GM12878 (cell line): ENCODE data around the gene ADPGK. TPM values are rescaled to one million over a fixed set of nuclear protein-coding genes. Genes with fewer than 3 reads are reported as not detected.
A peak's percentile ranks its signal among the peaks of the same experiment; 100 is the strongest.

Source experiments
- BCL11A ChIP-seq: IDR thresholded peaks from 2 replicates; pipeline ENCODE4 v1.6.1; 2011; ENCODE audit warnings: low read depth, low read length
- EED ChIP-seq: sonication (generic); IDR thresholded peaks from 2 replicates; pipeline ENCODE4 v1.6.1; 2016; ENCODE audit warnings: antibody characterized with exemption, low read depth
- GATAD2B ChIP-seq: fragments of 450-650 bp; conservative IDR thresholded peaks from 2 replicates; pipeline ENCODE4 v1.6.1; 2017; ENCODE audit warnings: low read depth, mild to moderate bottlenecking, moderate library complexity
- KAT2A ChIP-seq: conservative IDR thresholded peaks from 2 replicates; pipeline ENCODE4 v1.6.1; 2011; ENCODE audit warnings: low read depth, low read length; ENCODE audit not compliant: control insufficient read depth
- MXI1 ChIP-seq: fragments of 150-350 bp; IDR thresholded peaks from 2 replicates; pipeline ENCODE4 v1.6.1; 2011; ENCODE audit warnings: low read depth, mild to moderate bottlenecking, inconsistent platforms, low read length, improper control_type of control experiment
- MYC ChIP-seq: IDR thresholded peaks from 2 replicates; pipeline ENCODE4 v1.6.1; 2011; ENCODE audit warnings: mild to moderate bottlenecking, low read length, moderate library complexity, inconsistent platforms; ENCODE audit not compliant: insufficient read depth, insufficient replicate concordance, insufficient read length, severe bottlenecking
- NFIC ChIP-seq: IDR thresholded peaks from 2 replicates; pipeline ENCODE4 v1.6.1; 2012; ENCODE audit warnings: low read depth, mild to moderate bottlenecking, inconsistent platforms, low read length, moderate library complexity
- PAX5 ChIP-seq: IDR thresholded peaks from 2 replicates; pipeline ENCODE4 v1.6.1; 2011; ENCODE audit warnings: low read depth, low read length, borderline replicate concordance
- RB1 ChIP-seq: fragments of 450-650 bp; formaldehyde crosslinking; IDR thresholded peaks from 2 replicates; pipeline ENCODE4 v1.6.1; 2017; ENCODE audit warnings: mild to moderate bottlenecking, borderline replicate concordance
- RBBP5 ChIP-seq: fragments of 200-600 bp; sonication (generic); conservative IDR thresholded peaks from 2 replicates; pipeline ENCODE4 v1.6.1; 2016
- SMC3 ChIP-seq: IDR thresholded peaks from 2 replicates; pipeline ENCODE4 v1.6.1; 2011; ENCODE audit warnings: low read length, improper control_type of control experiment, borderline replicate concordance
- TBL1XR1 ChIP-seq: IDR thresholded peaks from 2 replicates; pipeline ENCODE4 v1.6.1; 2012; ENCODE audit warnings: low read depth, low read length, improper control_type of control experiment
- polyA plus RNA-seq, 11 experiments: library from polyadenylated mRNA; depleted of rRNA in 4 of 11; unstranded in 6 of 11; stranded (reverse) in 5 of 11; fragments of >200 nt; fragmentation: Nextera tagmentation in 4 of 11; fragmentation: Illumina TruSeq in 1 of 11; extraction: Ambion mirVana in 4 of 11; extraction: Trizol in 1 of 11; gene quantifications; 1 replicate in 1 of 11; 2 replicates in 10 of 11; pipeline versions ENCODE4 v1.2.1 to v1.2.3, GENCODE V29; 2011 to 2016; ENCODE audit warnings: inconsistent platforms in 2 of 11, missing spikeins in 2 of 11, low read depth in 1 of 11
- total RNA-seq, 4 experiments: library from RNA; depleted of rRNA in 3 of 4; stranded (reverse); fragments of >200 nt in 3 of 4; fragmentation: Illumina TruSeq in 1 of 4; extraction: Trizol in 1 of 4; gene quantifications; 2 replicates each; pipeline versions ENCODE4 v1.2.1 to v1.2.3, GENCODE V29; 2013 to 2021
- TF ChIP-seq, protein P1 (sequence below): fragments of 450-650 bp; IDR thresholded peaks from 2 replicates; pipeline ENCODE4 v1.6.1; 2018; ENCODE audit warnings: borderline replicate concordance, mild to moderate bottlenecking; ENCODE audit not compliant: partially characterized antibody
- TF ChIP-seq, protein P2 (sequence below): IDR thresholded peaks from 2 replicates; pipeline ENCODE4 v1.6.1; 2011; ENCODE audit warnings: mild to moderate bottlenecking, low read depth, low read length, moderate library complexity; ENCODE audit not compliant: insufficient replicate concordance
- TF ChIP-seq, protein P3 (sequence below): IDR thresholded peaks from 2 replicates; pipeline ENCODE4 v1.6.1; 2012; ENCODE audit warnings: mild to moderate bottlenecking, low read depth, low read length
- TF ChIP-seq, protein P4 (sequence below): IDR thresholded peaks from 2 replicates; pipeline ENCODE4 v1.6.1; 2012; ENCODE audit warnings: improper control_type of control experiment, low read depth, low read length; ENCODE audit not compliant: insufficient replicate concordance

Gene ADPGK
- total and polyA plus RNA-seq, 10 of the 15 experiments (the other 5 are each of a cell fraction or from before 2014, with no cell fraction given): 13.8 to 146 (median 56.7) TPM

- TF ChIP-seq, protein P1, sequence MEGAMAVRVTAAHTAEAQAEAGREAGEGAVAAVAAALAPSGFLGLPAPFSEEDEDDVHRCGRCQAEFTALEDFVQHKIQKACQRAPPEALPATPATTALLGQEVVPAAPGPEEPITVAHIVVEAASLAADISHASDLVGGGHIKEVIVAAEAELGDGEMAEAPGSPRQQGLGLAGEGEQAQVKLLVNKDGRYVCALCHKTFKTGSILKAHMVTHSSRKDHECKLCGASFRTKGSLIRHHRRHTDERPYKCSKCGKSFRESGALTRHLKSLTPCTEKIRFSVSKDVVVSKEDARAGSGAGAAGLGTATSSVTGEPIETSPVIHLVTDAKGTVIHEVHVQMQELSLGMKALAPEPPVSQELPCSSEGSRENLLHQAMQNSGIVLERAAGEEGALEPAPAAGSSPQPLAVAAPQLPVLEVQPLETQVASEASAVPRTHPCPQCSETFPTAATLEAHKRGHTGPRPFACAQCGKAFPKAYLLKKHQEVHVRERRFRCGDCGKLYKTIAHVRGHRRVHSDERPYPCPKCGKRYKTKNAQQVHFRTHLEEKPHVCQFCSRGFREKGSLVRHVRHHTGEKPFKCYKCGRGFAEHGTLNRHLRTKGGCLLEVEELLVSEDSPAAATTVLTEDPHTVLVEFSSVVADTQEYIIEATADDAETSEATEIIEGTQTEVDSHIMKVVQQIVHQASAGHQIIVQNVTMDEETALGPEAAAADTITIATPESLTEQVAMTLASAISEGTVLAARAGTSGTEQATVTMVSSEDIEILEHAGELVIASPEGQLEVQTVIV: peak; percentile 83
- TF ChIP-seq RBBP5 (no peak), SMC3 (no peak), TBL1XR1 (peak; percentile 72; the same call in 1 of the 2 replicates), PAX5 (peak; percentile 53; the same call in 1 of the 2 replicates), BCL11A (no peak), EED (no peak; the same call in 1 of the 2 replicates), GATAD2B (peak; percentile 88), MYC (no peak), MXI1 (peak; percentile 80), KAT2A (no peak), NFIC (peak; percentile 45; the same call in 1 of the 2 replicates), RB1 (peak; percentile 75; the same call in 1 of the 2 replicates)
- TF ChIP-seq, protein P2, sequence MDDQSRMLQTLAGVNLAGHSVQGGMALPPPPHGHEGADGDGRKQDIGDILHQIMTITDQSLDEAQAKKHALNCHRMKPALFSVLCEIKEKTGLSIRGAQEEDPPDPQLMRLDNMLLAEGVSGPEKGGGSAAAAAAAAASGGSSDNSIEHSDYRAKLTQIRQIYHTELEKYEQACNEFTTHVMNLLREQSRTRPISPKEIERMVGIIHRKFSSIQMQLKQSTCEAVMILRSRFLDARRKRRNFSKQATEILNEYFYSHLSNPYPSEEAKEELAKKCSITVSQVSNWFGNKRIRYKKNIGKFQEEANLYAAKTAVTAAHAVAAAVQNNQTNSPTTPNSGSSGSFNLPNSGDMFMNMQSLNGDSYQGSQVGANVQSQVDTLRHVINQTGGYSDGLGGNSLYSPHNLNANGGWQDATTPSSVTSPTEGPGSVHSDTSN: peak; percentile 7
- TF ChIP-seq, protein P3, sequence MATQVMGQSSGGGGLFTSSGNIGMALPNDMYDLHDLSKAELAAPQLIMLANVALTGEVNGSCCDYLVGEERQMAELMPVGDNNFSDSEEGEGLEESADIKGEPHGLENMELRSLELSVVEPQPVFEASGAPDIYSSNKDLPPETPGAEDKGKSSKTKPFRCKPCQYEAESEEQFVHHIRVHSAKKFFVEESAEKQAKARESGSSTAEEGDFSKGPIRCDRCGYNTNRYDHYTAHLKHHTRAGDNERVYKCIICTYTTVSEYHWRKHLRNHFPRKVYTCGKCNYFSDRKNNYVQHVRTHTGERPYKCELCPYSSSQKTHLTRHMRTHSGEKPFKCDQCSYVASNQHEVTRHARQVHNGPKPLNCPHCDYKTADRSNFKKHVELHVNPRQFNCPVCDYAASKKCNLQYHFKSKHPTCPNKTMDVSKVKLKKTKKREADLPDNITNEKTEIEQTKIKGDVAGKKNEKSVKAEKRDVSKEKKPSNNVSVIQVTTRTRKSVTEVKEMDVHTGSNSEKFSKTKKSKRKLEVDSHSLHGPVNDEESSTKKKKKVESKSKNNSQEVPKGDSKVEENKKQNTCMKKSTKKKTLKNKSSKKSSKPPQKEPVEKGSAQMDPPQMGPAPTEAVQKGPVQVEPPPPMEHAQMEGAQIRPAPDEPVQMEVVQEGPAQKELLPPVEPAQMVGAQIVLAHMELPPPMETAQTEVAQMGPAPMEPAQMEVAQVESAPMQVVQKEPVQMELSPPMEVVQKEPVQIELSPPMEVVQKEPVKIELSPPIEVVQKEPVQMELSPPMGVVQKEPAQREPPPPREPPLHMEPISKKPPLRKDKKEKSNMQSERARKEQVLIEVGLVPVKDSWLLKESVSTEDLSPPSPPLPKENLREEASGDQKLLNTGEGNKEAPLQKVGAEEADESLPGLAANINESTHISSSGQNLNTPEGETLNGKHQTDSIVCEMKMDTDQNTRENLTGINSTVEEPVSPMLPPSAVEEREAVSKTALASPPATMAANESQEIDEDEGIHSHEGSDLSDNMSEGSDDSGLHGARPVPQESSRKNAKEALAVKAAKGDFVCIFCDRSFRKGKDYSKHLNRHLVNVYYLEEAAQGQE: no peak
- TF ChIP-seq, protein P4, sequence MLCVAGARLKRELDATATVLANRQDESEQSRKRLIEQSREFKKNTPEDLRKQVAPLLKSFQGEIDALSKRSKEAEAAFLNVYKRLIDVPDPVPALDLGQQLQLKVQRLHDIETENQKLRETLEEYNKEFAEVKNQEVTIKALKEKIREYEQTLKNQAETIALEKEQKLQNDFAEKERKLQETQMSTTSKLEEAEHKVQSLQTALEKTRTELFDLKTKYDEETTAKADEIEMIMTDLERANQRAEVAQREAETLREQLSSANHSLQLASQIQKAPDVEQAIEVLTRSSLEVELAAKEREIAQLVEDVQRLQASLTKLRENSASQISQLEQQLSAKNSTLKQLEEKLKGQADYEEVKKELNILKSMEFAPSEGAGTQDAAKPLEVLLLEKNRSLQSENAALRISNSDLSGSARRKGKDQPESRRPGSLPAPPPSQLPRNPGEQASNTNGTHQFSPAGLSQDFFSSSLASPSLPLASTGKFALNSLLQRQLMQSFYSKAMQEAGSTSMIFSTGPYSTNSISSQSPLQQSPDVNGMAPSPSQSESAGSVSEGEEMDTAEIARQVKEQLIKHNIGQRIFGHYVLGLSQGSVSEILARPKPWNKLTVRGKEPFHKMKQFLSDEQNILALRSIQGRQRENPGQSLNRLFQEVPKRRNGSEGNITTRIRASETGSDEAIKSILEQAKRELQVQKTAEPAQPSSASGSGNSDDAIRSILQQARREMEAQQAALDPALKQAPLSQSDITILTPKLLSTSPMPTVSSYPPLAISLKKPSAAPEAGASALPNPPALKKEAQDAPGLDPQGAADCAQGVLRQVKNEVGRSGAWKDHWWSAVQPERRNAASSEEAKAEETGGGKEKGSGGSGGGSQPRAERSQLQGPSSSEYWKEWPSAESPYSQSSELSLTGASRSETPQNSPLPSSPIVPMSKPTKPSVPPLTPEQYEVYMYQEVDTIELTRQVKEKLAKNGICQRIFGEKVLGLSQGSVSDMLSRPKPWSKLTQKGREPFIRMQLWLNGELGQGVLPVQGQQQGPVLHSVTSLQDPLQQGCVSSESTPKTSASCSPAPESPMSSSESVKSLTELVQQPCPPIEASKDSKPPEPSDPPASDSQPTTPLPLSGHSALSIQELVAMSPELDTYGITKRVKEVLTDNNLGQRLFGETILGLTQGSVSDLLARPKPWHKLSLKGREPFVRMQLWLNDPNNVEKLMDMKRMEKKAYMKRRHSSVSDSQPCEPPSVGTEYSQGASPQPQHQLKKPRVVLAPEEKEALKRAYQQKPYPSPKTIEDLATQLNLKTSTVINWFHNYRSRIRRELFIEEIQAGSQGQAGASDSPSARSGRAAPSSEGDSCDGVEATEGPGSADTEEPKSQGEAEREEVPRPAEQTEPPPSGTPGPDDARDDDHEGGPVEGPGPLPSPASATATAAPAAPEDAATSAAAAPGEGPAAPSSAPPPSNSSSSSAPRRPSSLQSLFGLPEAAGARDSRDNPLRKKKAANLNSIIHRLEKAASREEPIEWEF: no peak
Measured at GRCh38 chr15:72783640-72784455, at the start of gene ADPGK (continued).
